ENCODE results near the gene CDC42EP1.
A peak's percentile ranks its signal among the peaks of the same experiment; 100 is the strongest.

CDC42EP1 gene

GRCh38 chr22:37542959-37543358 lies 17.3 kb upstream of the CDC42EP1 start:
- Histone ChIP-seq H3K4me1 (ENCODE audit: insufficient read depth, low read length, severe bottlenecking) (no peaks in the 10 kb centered on the region), H3K9me3 (ENCODE audit: low read length) (no peaks in the 10 kb centered on the region), H3K79me2 (ENCODE audit: insufficient read depth, low read length) (no peaks in the 10 kb centered on the region), H3K4me3 (ENCODE audit: low read depth, low read length, poor library complexity, severe bottlenecking) (no peak overlapping the region), H3K27me3 (ENCODE audit: insufficient read depth, low read length) (peaks cover 5% of the 10 kb centered on the region; the same call in 1 of the 2 replicates), H3K36me3 (ENCODE audit: insufficient read depth, low read length) (no peaks in the 10 kb centered on the region), H3K4me2 (ENCODE audit: low read length) (no peak overlapping the region), H3F3A (ENCODE audit: insufficient read depth, low read length) (no peaks in the 10 kb centered on the region), H3K9ac (ENCODE audit: low read length) (no peak overlapping the region), H4K20me1 (ENCODE audit: insufficient read depth, low read length) (no peaks in the 10 kb centered on the region), H2AFZ (ENCODE audit: low read length) (no peak overlapping the region), H3K9me2 (ENCODE audit: low read depth, low read length) (no peaks in the 10 kb centered on the region), H3K27ac (ENCODE audit: low read depth, low read length, poor library complexity, severe bottlenecking) (no peak overlapping the region)
- no peak for TF ChIP-seq EZH2 (IDR thresholded peaks at IDR 0.05; ENCODE audit: borderline replicate concordance, low read length)
- no peak for TF ChIP-seq CTCF (IDR thresholded peaks at IDR 0.05; ENCODE audit: low read length)

GRCh38 chr22:37544955-37545702 lies 15.2 kb upstream of the CDC42EP1 start:
- H4K20me1 ChIP-seq (ENCODE audit: insufficient read depth, low read length): no peaks in the 10 kb centered on the region
- no peak overlapping the region for H2AFZ ChIP-seq (ENCODE audit: low read length)
- H3K9me3 ChIP-seq (ENCODE audit: low read length): no peaks in the 10 kb centered on the region
- peak; percentile 58 for TF ChIP-seq CTCF (IDR thresholded peaks at IDR 0.05; ENCODE audit: low read length)
- TF ChIP-seq EZH2 (IDR thresholded peaks at IDR 0.05; ENCODE audit: borderline replicate concordance, low read length): no peak
- H3K4me2 ChIP-seq (ENCODE audit: low read length): no peak overlapping the region
- H3K27me3 ChIP-seq (ENCODE audit: insufficient read depth, low read length): peaks cover 9% of the 10 kb centered on the region
- no peak overlapping the region for H3K4me3 ChIP-seq (ENCODE audit: low read depth, low read length, poor library complexity, severe bottlenecking)
- no peaks in the 10 kb centered on the region for H3K79me2 ChIP-seq (ENCODE audit: insufficient read depth, low read length)
- H3K9ac ChIP-seq (ENCODE audit: low read length): no peak overlapping the region
- H3K27ac ChIP-seq (ENCODE audit: low read depth, low read length, poor library complexity, severe bottlenecking): no peak overlapping the region
- H3K36me3 ChIP-seq (ENCODE audit: insufficient read depth, low read length): no peaks in the 10 kb centered on the region
- no peaks in the 10 kb centered on the region for H3K4me1 ChIP-seq (ENCODE audit: insufficient read depth, low read length, severe bottlenecking)
- H3F3A ChIP-seq (ENCODE audit: insufficient read depth, low read length): no peaks in the 10 kb centered on the region
- no peaks in the 10 kb centered on the region for H3K9me2 ChIP-seq (ENCODE audit: low read depth, low read length)

- Histone ChIP-seq H3K4me2 (ENCODE audit: low read length) (no peak overlapping the region), H3F3A (ENCODE audit: insufficient read depth, low read length) (no peaks in the 10 kb centered on the region), H4K20me1 (ENCODE audit: insufficient read depth, low read length) (no peaks in the 10 kb centered on the region), H3K4me1 (ENCODE audit: insufficient read depth, low read length, severe bottlenecking) (no peaks in the 10 kb centered on the region), H3K4me3 (ENCODE audit: low read depth, low read length, poor library complexity, severe bottlenecking) (no peak overlapping the region), H3K79me2 (ENCODE audit: insufficient read depth, low read length) (no peaks in the 10 kb centered on the region), H3K9me2 (ENCODE audit: low read depth, low read length) (no peaks in the 10 kb centered on the region), H3K27me3 (ENCODE audit: insufficient read depth, low read length) (peaks cover 5% of the 10 kb centered on the region), H3K36me3 (ENCODE audit: insufficient read depth, low read length) (no peaks in the 10 kb centered on the region), H2AFZ (ENCODE audit: low read length) (no peak overlapping the region), H3K9me3 (ENCODE audit: low read length) (no peaks in the 10 kb centered on the region), H3K9ac (ENCODE audit: low read length) (no peak overlapping the region), H3K27ac (ENCODE audit: low read depth, low read length, poor library complexity, severe bottlenecking) (no peak overlapping the region)
- TF ChIP-seq EZH2 (IDR thresholded peaks at IDR 0.05; ENCODE audit: borderline replicate concordance, low read length): no peak
- no peak for TF ChIP-seq CTCF (IDR thresholded peaks at IDR 0.05; ENCODE audit: low read length)
These were observed 14.4 kb upstream of the CDC42EP1 start for GRCh38 chr22:37545703-37546436.
